HG02588 (cell line): ENCODE measurements around the gene ACAD10.
"Not testable (repeated sequence)": the region's sequence is repeated elsewhere in the genome, so short reads cannot be mapped to it uniquely, and the experiment has no call there.

Source experiments
- ATAC-seq: cut with Tn5 transposase; IDR thresholded peaks from one replicate; pipeline ENCODE4 v1.9.1; 2021; ENCODE audit warnings: mild to moderate bottlenecking, moderate library complexity; ENCODE audit not compliant: unreplicated experiment

The ACAD10 gene

GRCh38 chr12:111685811-111686573, at the start of gene ACAD10, which contains the start of gene BRAP:
TSS of gene ACAD10 (plus strand) at chr12:111686053. CDS start at chr12:111692710, 6,657 bp downstream.
TSS of gene BRAP (minus strand) at chr12:111685956. CDS start at chr12:111685792, 164 bp downstream.
- peak; percentile 90 for ATAC-seq

- ATAC-seq: no peak
These were observed 49.5 kb upstream of the ACAD10 start for GRCh38 chr12:111636209-111636945.

GRCh38 chr12:111638556-111638955, 47.3 kb upstream of the ACAD10 start:
- no peak for ATAC-seq

- no peak for ATAC-seq
These were observed 45.3 kb upstream of the ACAD10 start for GRCh38 chr12:111640506-111640905.

- no peak for ATAC-seq
These were observed 43.0 kb upstream of the ACAD10 start for GRCh38 chr12:111642681-111643426.

- ATAC-seq: no peak
These were observed 42.4 kb upstream of the ACAD10 start for GRCh38 chr12:111643427-111643826.

GRCh38 chr12:111645433-111645832, 40.4 kb upstream of the ACAD10 start:
- no peak for ATAC-seq

GRCh38 chr12:111650912-111651311, 34.9 kb upstream of the ACAD10 start:
- ATAC-seq: no peak

- ATAC-seq: not testable (repeated sequence)
These were observed 33.3 kb upstream of the ACAD10 start for GRCh38 chr12:111652530-111652929.

GRCh38 chr12:111653596-111653995, 32.3 kb upstream of the ACAD10 start:
- ATAC-seq: no peak

GRCh38 chr12:111655356-111655755, 30.5 kb upstream of the ACAD10 start:
- no peak for ATAC-seq

GRCh38 chr12:111656016-111656415, 29.8 kb upstream of the ACAD10 start:
- no peak for ATAC-seq

- ATAC-seq: no peak
These were observed 21.4 kb upstream of the ACAD10 start for GRCh38 chr12:111664499-111664898.

GRCh38 chr12:111664961-111665865, 20.6 kb upstream of the ACAD10 start:
- ATAC-seq: no peak

- ATAC-seq: no peak
These were observed 13.0 kb upstream of the ACAD10 start for GRCh38 chr12:111672822-111673381.

- no peak for ATAC-seq
These were observed 12.3 kb upstream of the ACAD10 start for GRCh38 chr12:111673503-111673902.

- ATAC-seq: no peak
These were observed 8.7 kb upstream of the ACAD10 start for GRCh38 chr12:111677186-111677585.

GRCh38 chr12:111684485-111685198, 1.2 kb upstream of the ACAD10 start:
- not testable (repeated sequence) for ATAC-seq

GRCh38 chr12:111685322-111685810, 487 bp upstream of the ACAD10 start:
- ATAC-seq: peak; percentile 14
